GM23338 (cell line): Measurements from ENCODE around the gene TRAM2. TPM values are rescaled to one million over a fixed set of nuclear protein-coding genes. Genes with fewer than 3 reads are reported as not detected.

Source experiments
- ATAC-seq: fragments of 200-7000 bp; cut with Tn5 transposase; 3 replicates; pipeline ENCODE4 v1.9.1; 2020
- DNase-seq: peaks from one replicate; pipeline ENCODE4 v3.0.0-alpha.2; 2015; ENCODE audit warnings: low spot score
- H2AFZ ChIP-seq: fragments of 200-600 bp; sonication (generic); 2 replicates; pipeline ENCODE4 v1.8.0; 2016; ENCODE audit warnings: antibody characterized with exemption, mild to moderate bottlenecking, moderate library complexity
- H3F3A ChIP-seq: fragments of 200-600 bp; sonication (generic); replicated peaks from 2 replicates; pipeline ENCODE4 v1.8.0; 2017; ENCODE audit warnings: antibody characterized with exemption, mixed run types, low read depth
- H3K27ac ChIP-seq: fragments of 200-600 bp; sonication (generic); 2 replicates; pipeline ENCODE4 v1.6.1; 2016; ENCODE audit warnings: low read depth
- H3K27me3 ChIP-seq: fragments of 200-600 bp; sonication (generic); 2 replicates; pipeline ENCODE4 v1.8.0; 2016; ENCODE audit warnings: mild to moderate bottlenecking, mixed run types, moderate library complexity; ENCODE audit not compliant: insufficient read depth
- H3K36me3 ChIP-seq: fragments of 200-600 bp; sonication (generic); 2 replicates; pipeline ENCODE4 v1.8.0; 2016; ENCODE audit warnings: mild to moderate bottlenecking; ENCODE audit not compliant: insufficient read depth
- H3K4me1 ChIP-seq: fragments of 200-600 bp; sonication (generic); 2 replicates; pipeline ENCODE4 v1.8.0; 2016; ENCODE audit warnings: mild to moderate bottlenecking, moderate library complexity; ENCODE audit not compliant: insufficient read depth
- H3K4me2 ChIP-seq: fragments of 200-600 bp; sonication (generic); 2 replicates; pipeline ENCODE4 v1.7.1; 2017; ENCODE audit warnings: mixed run types
- H3K4me3 ChIP-seq: fragments of 200-600 bp; sonication (generic); 2 replicates; pipeline ENCODE4 v1.6.1; 2016; ENCODE audit warnings: mixed run types
- H3K79me2 ChIP-seq: fragments of 200-600 bp; sonication (generic); replicated peaks from 2 replicates; pipeline ENCODE4 v1.8.0; 2017; ENCODE audit warnings: mild to moderate bottlenecking; ENCODE audit not compliant: insufficient read depth
- H3K9me2 ChIP-seq: fragments of 200-600 bp; sonication (generic); 2 replicates; pipeline ENCODE4 v1.8.0; 2017; ENCODE audit not compliant: insufficient read depth
- H4K20me1 ChIP-seq: fragments of 200-600 bp; sonication (generic); replicated peaks from 2 replicates; pipeline ENCODE4 v1.8.0; 2017; ENCODE audit warnings: mild to moderate bottlenecking; ENCODE audit not compliant: insufficient read depth
- H3K27ac Mint-ChIP-seq: 2 replicates; pipeline ENCODE4 v1.8.0; 2020; ENCODE audit warnings: inconsistent platforms, mild to moderate bottlenecking, moderate library complexity, mixed read lengths
- H3K27me3 Mint-ChIP-seq: 3 replicates; pipeline ENCODE4 v1.8.0; 2022; ENCODE audit warnings: low read depth, mild to moderate bottlenecking, moderate library complexity, mixed read lengths, inconsistent platforms; ENCODE audit not compliant: insufficient read depth, poor library complexity
- H3K36me3 Mint-ChIP-seq: 3 replicates; pipeline ENCODE4 v1.8.0; 2021; ENCODE audit warnings: low read depth, mild to moderate bottlenecking, inconsistent platforms, moderate library complexity, mixed read lengths
- H3K4me1 Mint-ChIP-seq: 3 replicates; pipeline ENCODE4 v1.8.0; 2020; ENCODE audit warnings: mild to moderate bottlenecking, inconsistent platforms, mixed read lengths
- H3K4me3 Mint-ChIP-seq: 3 replicates; pipeline ENCODE4 v1.8.0; 2021; ENCODE audit warnings: moderate library complexity, mild to moderate bottlenecking, inconsistent platforms, mixed read lengths
- H3K9me3 Mint-ChIP-seq: 3 replicates; pipeline ENCODE4 v1.8.0; 2020; ENCODE audit warnings: moderate library complexity, mild to moderate bottlenecking, inconsistent platforms, mixed read lengths
- CREB1 ChIP-seq: fragments of 250-450 bp; sonication (Bioruptor Pico); IDR thresholded peaks from 2 replicates; pipeline ENCODE4 v1.5.0; 2020; ENCODE audit warnings: low read depth, mild to moderate bottlenecking, moderate library complexity
- CTCF ChIP-seq, 2 experiments: fragments of 200-600 bp in 1 of 2; sonication (generic) in 1 of 2; conservative IDR thresholded peaks; 2 replicates each; pipeline versions ENCODE4 v1.5.1 to v1.6.1; 2016 to 2017; ENCODE audit warnings: antibody characterized with exemption in 2 of 2, low read depth in 2 of 2, mild to moderate bottlenecking in 2 of 2, moderate library complexity in 1 of 2
- ETS1 ChIP-seq: IDR thresholded peaks from 2 replicates; pipeline ENCODE4 v1.6.1; 2016; ENCODE audit warnings: antibody characterized with exemption
- EZH2 ChIP-seq: fragments of 200-600 bp; sonication (generic); IDR thresholded peaks from one replicate; pipeline ENCODE4 v1.8.0; 2017; ENCODE audit warnings: antibody characterized with exemption, mild to moderate bottlenecking, low read depth; ENCODE audit not compliant: unreplicated experiment
- EZH2phosphoT487 ChIP-seq: fragments of 200-600 bp; sonication (generic); IDR thresholded peaks from one replicate; pipeline ENCODE4 v1.8.1; 2018; ENCODE audit warnings: antibody characterized with exemption; ENCODE audit not compliant: unreplicated experiment
- JUNB ChIP-seq: IDR thresholded peaks from one replicate; pipeline ENCODE4 v1.6.1; 2016; ENCODE audit warnings: antibody characterized with exemption; ENCODE audit not compliant: unreplicated experiment
- NANOG ChIP-seq: IDR thresholded peaks from 2 replicates; pipeline ENCODE4 v1.6.1; 2016; ENCODE audit warnings: antibody characterized with exemption, borderline replicate concordance
- POLR2AphosphoS5 ChIP-seq: IDR thresholded peaks from 2 replicates; pipeline ENCODE4 v1.6.1; 2016; ENCODE audit warnings: antibody characterized with exemption, low read depth
- REST ChIP-seq: IDR thresholded peaks from one replicate; pipeline ENCODE4 v1.6.1; 2018; ENCODE audit warnings: antibody characterized with exemption; ENCODE audit not compliant: unreplicated experiment
- STAT1 ChIP-seq: IDR thresholded peaks from one replicate; pipeline ENCODE4 v1.6.1; 2016; ENCODE audit warnings: antibody characterized with exemption; ENCODE audit not compliant: unreplicated experiment
- ZNF114 ChIP-seq: fragments of 250-450 bp; sonication (Bioruptor Pico); IDR thresholded peaks from 2 replicates; pipeline ENCODE4 v1.5.0; 2020; ENCODE audit warnings: mild to moderate bottlenecking, moderate library complexity
- ZNF331 ChIP-seq: fragments of 250-450 bp; sonication (Bioruptor Pico); IDR thresholded peaks from 2 replicates; pipeline ENCODE4 v1.5.0; 2020; ENCODE audit warnings: low read depth, mild to moderate bottlenecking, moderate library complexity
- ZNF462 ChIP-seq: fragments of 250-450 bp; sonication (Bioruptor Pico); IDR thresholded peaks from 2 replicates; pipeline ENCODE4 v1.5.0; 2020; ENCODE audit warnings: mild to moderate bottlenecking, moderate library complexity
- polyA plus RNA-seq: library from polyadenylated mRNA; unstranded; fragments of >200 nt; fragmentation: Nextera tagmentation; extraction: Ambion mirVana; gene quantifications from 2 replicates; pipeline ENCODE4 v1.2.1, GENCODE V29; 2016
- total RNA-seq: library from RNA; depleted of rRNA; stranded (reverse); fragments of >200 nt; shearing (Covaris generic); gene quantifications from 2 replicates; pipeline ENCODE4 v1.2.3, GENCODE V29; 2014

TRAM2 gene
- total and polyA plus RNA-seq, 2 experiments from 2014 or later: 4.0 to 14.0 TPM

- Histone ChIP-seq H3K27me3 (no peaks in the 10 kb centered on the region), H3K4me1 (peaks cover 30% of the 10 kb centered on the region), H3K4me3 (no peak overlapping the region), H3K79me2 (peaks cover 68% of the 10 kb centered on the region), H3F3A (0 out of 2 replicates have a peak, but pooled peaks cover 11% of the 10 kb centered on the region), H2AFZ (no peak overlapping the region), H3K27ac (no peak overlapping the region), H3K9me2 (peaks cover 1% of the 10 kb centered on the region), H4K20me1 (peaks cover 3% of the 10 kb centered on the region; the same call in 1 of the 2 replicates), H3K4me2 (no peak overlapping the region), H3K36me3 (no peaks in the 10 kb centered on the region)
- no peak overlapping the region for H3K4me3 Mint-ChIP-seq
- H3K36me3 Mint-ChIP-seq: no peaks in the 10 kb centered on the region
- no peaks in the 10 kb centered on the region for H3K9me3 Mint-ChIP-seq
- no peak for ATAC-seq
- peaks cover 7% of the 10 kb centered on the region for H3K27me3 Mint-ChIP-seq
- TF ChIP-seq CTCF (conservative IDR thresholded peaks at IDR 0.05; ENCODE audit: low read depth in 2 of 2) (no peak), EZH2phosphoT487 (no peak), POLR2AphosphoS5 (no peak), ETS1 (no peak), JUNB (no peak), ZNF331 (CRISPR knock-in tag) (no peak), EZH2 (no peak), ZNF114 (CRISPR knock-in tag) (no peak), ZNF462 (CRISPR knock-in tag) (no peak), CREB1 (CRISPR knock-in tag) (no peak), NANOG (no peak), REST (no peak), STAT1 (no peak)
- peaks cover 58% of the 10 kb centered on the region for H3K4me1 Mint-ChIP-seq
- H3K27ac Mint-ChIP-seq: no peak overlapping the region
- no peak for DNase-seq
These were observed 27.4 kb downstream of the TRAM2 start for GRCh38 chr6:52549428-52549827.
